Measurements from ENCODE around the gene ODR4. TPM values are rescaled to one million over a fixed set of nuclear protein-coding genes. Genes with fewer than 3 reads are reported as not detected.
A peak's percentile ranks its signal among the peaks of the same experiment; 100 is the strongest.
"Not testable (repeated sequence)": the region's sequence is repeated elsewhere in the genome, so short reads cannot be mapped to it uniquely, and the experiment has no call there.

Gene ODR4
- total and polyA plus RNA-seq, 2 experiments from 2014 or later = 12.6 to 23.0 TPM

DNA sequence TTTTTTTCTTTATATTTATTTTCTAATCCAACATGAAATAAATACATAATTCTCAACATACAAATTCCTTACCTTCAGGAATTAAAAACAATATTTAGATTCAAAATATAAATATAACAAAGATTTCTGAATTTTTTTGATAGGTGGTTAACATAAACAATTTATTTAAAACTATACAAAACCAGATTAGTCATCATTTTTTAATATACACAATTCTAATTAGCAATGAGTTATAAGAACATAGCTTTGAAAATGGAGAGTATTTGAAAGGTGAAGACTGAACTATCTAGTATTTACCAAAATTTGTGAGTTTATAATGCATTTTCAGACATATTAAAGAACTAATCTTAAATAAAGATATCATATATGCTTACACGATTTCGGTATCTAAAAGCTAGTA, 38.1 kb upstream of the ODR4 start:
- no peak overlapping the region for H3K4me2 ChIP-seq (ENCODE audit: unreplicated experiment)
- H3K36me3 ChIP-seq (ENCODE audit: low read depth) = peaks cover 92% of the 10 kb centered on the region
- no peak for TF ChIP-seq EZH2phosphoT487 (IDR thresholded peaks at IDR 0.05; ENCODE audit: insufficient read depth, low read depth)
- no peak for TF ChIP-seq EZH2 (IDR thresholded peaks at IDR 0.05; ENCODE audit: insufficient read depth, poor library complexity, severe bottlenecking)
- peaks cover 9% of the 10 kb centered on the region; the same call in 1 of the 2 replicates for H3F3A ChIP-seq (ENCODE audit: insufficient read depth)
- no peaks in the 10 kb centered on the region for H4K20me1 ChIP-seq (ENCODE audit: insufficient read depth)
- no peak for DNase-seq
- no peaks in the 10 kb centered on the region for H3K4me1 ChIP-seq (ENCODE audit: insufficient read depth)
- no peak overlapping the region for H3K4me3 ChIP-seq
- H3K27me3 ChIP-seq (replicated peaks; ENCODE audit: insufficient read depth) = no peaks in the 10 kb centered on the region
- H3K9me3 ChIP-seq (ENCODE audit: low read depth) = no peaks in the 10 kb centered on the region
- WGBS, 2 experiments (ENCODE audit: low coverage in 1 of 2, low lambda C conversion rate in 2 of 2, missing lambda C conversion rate in 2 of 2) = 95 to 96% methylated on average over 2 of the region's 2 CpGs
- H2AFZ ChIP-seq = no peak overlapping the region
- H3K79me2 ChIP-seq (ENCODE audit: insufficient read depth) = no peaks in the 10 kb centered on the region
- in situ Hi-C loops (cut with MboI) = no loop called here
- H3K9ac ChIP-seq = no peak overlapping the region
- H3K9me2 ChIP-seq (ENCODE audit: insufficient read depth) = no peaks in the 10 kb centered on the region
- H3K27ac ChIP-seq = no peak overlapping the region

DNA sequence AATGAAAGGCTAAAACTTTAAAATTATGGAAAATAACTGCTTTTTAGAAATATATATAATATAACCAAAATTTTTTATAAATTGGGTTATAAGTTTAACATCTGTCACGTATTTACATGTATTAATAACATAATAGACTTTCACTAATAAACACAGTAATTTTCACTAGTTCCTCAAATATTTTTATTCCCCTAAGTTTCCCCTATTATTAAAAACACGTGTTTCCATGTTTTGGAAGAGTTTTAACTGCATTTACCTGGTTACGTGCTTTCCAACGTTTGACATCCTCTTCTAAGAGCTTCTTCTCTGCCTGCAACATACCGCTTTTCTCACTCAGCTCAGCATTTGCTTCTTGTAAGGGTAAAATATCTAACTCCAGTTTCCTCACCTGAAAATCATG, 34.9 kb upstream of the ODR4 start:
- 90 to 93% methylated on average over 5 of the region's 5 CpGs for WGBS, 2 experiments (ENCODE audit: low coverage in 1 of 2, low lambda C conversion rate in 2 of 2, missing lambda C conversion rate in 2 of 2)
- H3K9me3 ChIP-seq (ENCODE audit: low read depth) = no peaks in the 10 kb centered on the region
- no peaks in the 10 kb centered on the region for H3K79me2 ChIP-seq (ENCODE audit: insufficient read depth)
- no peaks in the 10 kb centered on the region for H3K4me1 ChIP-seq (ENCODE audit: insufficient read depth)
- no peak overlapping the region for H3K4me2 ChIP-seq (ENCODE audit: unreplicated experiment)
- H3K9ac ChIP-seq = no peak overlapping the region
- H3K27me3 ChIP-seq (replicated peaks; ENCODE audit: insufficient read depth) = no peaks in the 10 kb centered on the region
- H2AFZ ChIP-seq = no peak overlapping the region
- H4K20me1 ChIP-seq (ENCODE audit: insufficient read depth) = no peaks in the 10 kb centered on the region
- no peaks in the 10 kb centered on the region for H3K9me2 ChIP-seq (ENCODE audit: insufficient read depth)
- no peak for DNase-seq
- no peak overlapping the region for H3K4me3 ChIP-seq
- H3K27ac ChIP-seq = no peak overlapping the region
- peaks cover 92% of the 10 kb centered on the region for H3K36me3 ChIP-seq (ENCODE audit: low read depth)
- H3F3A ChIP-seq (ENCODE audit: insufficient read depth) = peaks cover 11% of the 10 kb centered on the region; the same call in 1 of the 2 replicates
- no peak for TF ChIP-seq EZH2phosphoT487 (IDR thresholded peaks at IDR 0.05; ENCODE audit: insufficient read depth, low read depth)
- no peak for TF ChIP-seq EZH2 (IDR thresholded peaks at IDR 0.05; ENCODE audit: insufficient read depth, poor library complexity, severe bottlenecking)
- in situ Hi-C loops (cut with MboI) = no loop called here

DNA sequence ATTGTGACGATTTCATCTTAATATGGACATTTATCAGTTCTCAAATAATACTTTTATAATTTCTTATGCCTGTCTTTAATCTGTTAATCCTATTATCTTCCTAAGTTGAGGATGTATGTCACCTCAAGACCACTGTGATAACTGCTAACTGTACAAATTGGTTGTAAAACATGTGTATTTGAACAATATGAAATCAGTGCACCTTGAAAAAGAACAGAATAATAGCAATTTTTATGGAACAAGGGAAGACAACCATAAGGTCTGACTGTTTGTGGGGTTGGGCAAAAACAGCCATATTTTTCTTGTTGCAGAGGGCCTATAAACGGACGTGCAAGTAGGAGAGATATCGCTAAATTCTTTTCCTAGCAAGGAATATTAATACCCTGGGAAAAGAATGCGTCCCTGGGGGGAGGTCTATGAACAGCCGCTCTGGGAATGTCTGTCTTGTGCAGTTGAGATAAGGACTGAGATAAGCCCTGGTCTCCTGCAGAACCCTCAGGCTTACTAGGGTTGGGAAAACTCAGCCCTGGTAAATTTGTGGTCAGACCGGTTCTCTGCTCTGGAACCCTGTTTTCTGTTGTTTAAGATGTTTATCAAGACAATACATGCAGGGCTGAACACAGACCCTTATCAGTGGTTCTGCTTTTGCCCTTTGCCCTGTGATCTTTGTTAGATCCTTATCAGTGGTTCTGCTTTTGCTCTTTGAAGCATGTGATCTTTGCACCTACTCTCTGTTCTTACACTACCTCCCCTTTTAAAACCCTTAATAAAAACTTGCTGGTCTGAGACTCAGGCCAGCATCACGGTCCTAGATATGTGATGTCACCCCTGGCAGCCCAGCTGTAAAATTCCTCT, 27.6 kb upstream of the ODR4 start:
- H3K27me3 ChIP-seq (replicated peaks; ENCODE audit: insufficient read depth); H3K9ac ChIP-seq; H3F3A ChIP-seq (ENCODE audit: insufficient read depth); H3K9me3 ChIP-seq (ENCODE audit: low read depth); H3K27ac ChIP-seq; H4K20me1 ChIP-seq (ENCODE audit: insufficient read depth); H3K4me1 ChIP-seq (ENCODE audit: insufficient read depth); H3K4me3 ChIP-seq; H3K79me2 ChIP-seq (ENCODE audit: insufficient read depth); H3K9me2 ChIP-seq (ENCODE audit: insufficient read depth); H2AFZ ChIP-seq; H3K4me2 ChIP-seq (ENCODE audit: unreplicated experiment); in situ Hi-C loops (cut with MboI): not testable (repeated sequence)
- peaks cover 84% of the 10 kb centered on the region for H3K36me3 ChIP-seq (ENCODE audit: low read depth)
- peak; percentile 4 for DNase-seq
- WGBS, 2 experiments (ENCODE audit: low coverage in 1 of 2, low lambda C conversion rate in 2 of 2, missing lambda C conversion rate in 2 of 2) = 88 to 89% methylated on average over 8 of the region's 8 CpGs

DNA sequence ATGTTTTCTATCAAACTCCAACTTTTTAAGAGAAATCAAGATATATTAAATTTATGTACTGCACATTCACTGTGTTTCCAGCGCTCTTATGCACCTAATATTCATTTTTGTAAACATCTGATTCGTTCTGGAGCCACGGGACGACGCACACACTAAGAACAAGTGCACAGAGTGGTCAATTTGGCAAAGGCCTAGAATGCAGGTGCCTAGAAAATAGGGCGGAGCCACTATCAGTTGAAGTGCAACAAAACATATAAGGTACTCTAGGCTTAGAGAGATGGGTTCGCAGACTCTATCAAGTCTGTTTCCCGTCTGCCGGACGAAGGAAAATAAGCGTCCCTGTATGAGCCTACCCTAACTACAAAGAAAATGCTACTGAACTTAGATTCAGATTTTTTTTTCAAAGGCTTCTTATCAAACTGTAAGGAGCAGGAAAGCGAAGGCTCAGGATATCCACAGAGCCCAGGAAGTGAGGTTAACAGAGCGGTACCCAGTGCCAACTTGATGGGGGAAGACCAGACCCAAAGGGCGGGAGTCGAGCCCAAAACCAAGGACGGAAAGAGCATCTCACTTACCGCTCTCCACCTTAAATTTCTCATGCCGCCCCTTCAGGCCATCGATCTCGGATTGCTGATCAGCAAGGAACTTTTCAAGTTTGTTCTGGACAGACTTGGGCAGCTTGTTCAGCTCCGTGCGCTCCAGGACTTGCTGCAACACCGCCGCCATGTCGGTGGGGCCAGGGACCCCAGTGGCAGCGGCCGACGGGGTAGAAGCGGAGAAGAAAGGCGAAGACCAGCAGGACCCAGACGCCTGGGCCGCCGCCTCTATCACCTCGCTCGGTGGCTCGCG, 1.1 kb upstream of the ODR4 start:
- Histone ChIP-seq H3K9me3 (ENCODE audit: low read depth) (no peaks in the 10 kb centered on the region), H4K20me1 (ENCODE audit: insufficient read depth) (peaks cover 9% of the 10 kb centered on the region), H3K9ac (peak overlapping the region; percentile 95), H3K4me2 (ENCODE audit: unreplicated experiment) (peak overlapping the region; percentile 98), H3K79me2 (ENCODE audit: insufficient read depth) (peaks cover 92% of the 10 kb centered on the region), H3K4me3 (peak overlapping the region; percentile 86), H3K36me3 (ENCODE audit: low read depth) (peaks cover 28% of the 10 kb centered on the region), H2AFZ (peak overlapping the region; percentile 90), H3K9me2 (ENCODE audit: insufficient read depth) (no peaks in the 10 kb centered on the region), H3F3A (ENCODE audit: insufficient read depth) (peaks cover 8% of the 10 kb centered on the region; the same call in 1 of the 2 replicates), H3K4me1 (ENCODE audit: insufficient read depth) (peaks cover 26% of the 10 kb centered on the region), H3K27ac (peak overlapping the region; percentile 99), H3K27me3 (replicated peaks; ENCODE audit: insufficient read depth) (no peaks in the 10 kb centered on the region)
- TF ChIP-seq EZH2 (IDR thresholded peaks at IDR 0.05; ENCODE audit: insufficient read depth, poor library complexity, severe bottlenecking) = no peak
- no peak for TF ChIP-seq EZH2phosphoT487 (IDR thresholded peaks at IDR 0.05; ENCODE audit: insufficient read depth, low read depth)
- peak; percentile 63 for DNase-seq
- in situ Hi-C loops (cut with MboI) = no loop called here
- 1 to 2% methylated on average over 33 to 37 of the region's 37 CpGs for WGBS, 2 experiments (ENCODE audit: low coverage in 1 of 2, low lambda C conversion rate in 2 of 2, missing lambda C conversion rate in 2 of 2)
